IMR-90 (cell line): Measurements from ENCODE around the gene MRM2.

Experiments used
- BHLHE40 ChIP-seq: fragments of 150-350 bp; IDR thresholded peaks from 2 replicates; pipeline ENCODE4 v1.6.1; 2016; ENCODE audit warnings: mild to moderate bottlenecking, low read depth, low read length
- CEBPB ChIP-seq: IDR thresholded peaks from 2 replicates; pipeline ENCODE4 v1.6.1; 2012; ENCODE audit warnings: low read depth, low read length, improper control_type of control experiment
- CTCF ChIP-seq: conservative IDR thresholded peaks from 2 replicates; pipeline ENCODE4 v1.5.1; 2012; ENCODE audit warnings: mild to moderate bottlenecking, low read depth, low read length, improper control_type of control experiment
- POLR2A ChIP-seq: IDR thresholded peaks from 2 replicates; pipeline ENCODE4 v1.6.1; 2012; ENCODE audit warnings: mild to moderate bottlenecking, low read depth, low read length
- RCOR1 ChIP-seq: IDR thresholded peaks from 2 replicates; pipeline ENCODE4 v1.6.1; 2012; ENCODE audit warnings: mild to moderate bottlenecking, low read length, improper control_type of control experiment; ENCODE audit not compliant: insufficient replicate concordance
- RFX5 ChIP-seq: IDR thresholded peaks from 2 replicates; pipeline ENCODE4 v1.8.0; 2012; ENCODE audit warnings: low read depth, mild to moderate bottlenecking, low read length, moderate library complexity
- TF ChIP-seq, protein P1 (sequence below): fragments of 150-350 bp; IDR thresholded peaks from 2 replicates; pipeline ENCODE4 v1.6.1; 2016; ENCODE audit warnings: low read depth, mild to moderate bottlenecking, low read length, moderate library complexity, borderline replicate concordance

GRCh38 chr7:2200584-2200980 is 41.4 kb downstream of the MRM2 start:
- TF ChIP-seq, protein P1, sequence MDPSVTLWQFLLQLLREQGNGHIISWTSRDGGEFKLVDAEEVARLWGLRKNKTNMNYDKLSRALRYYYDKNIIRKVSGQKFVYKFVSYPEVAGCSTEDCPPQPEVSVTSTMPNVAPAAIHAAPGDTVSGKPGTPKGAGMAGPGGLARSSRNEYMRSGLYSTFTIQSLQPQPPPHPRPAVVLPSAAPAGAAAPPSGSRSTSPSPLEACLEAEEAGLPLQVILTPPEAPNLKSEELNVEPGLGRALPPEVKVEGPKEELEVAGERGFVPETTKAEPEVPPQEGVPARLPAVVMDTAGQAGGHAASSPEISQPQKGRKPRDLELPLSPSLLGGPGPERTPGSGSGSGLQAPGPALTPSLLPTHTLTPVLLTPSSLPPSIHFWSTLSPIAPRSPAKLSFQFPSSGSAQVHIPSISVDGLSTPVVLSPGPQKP = no peak
- TF ChIP-seq CTCF (no peak), CEBPB (no peak), POLR2A (no peak), BHLHE40 (no peak), RFX5 (no peak), RCOR1 (no peak)
